NB4 (cell line): Measurements from ENCODE around the gene KRT36.

Source experiments
- CTCF ChIP-seq: IDR thresholded peaks from one replicate; pipeline ENCODE4 v1.5.1; 2012; ENCODE audit warnings: low read depth, low read length
- POLR2A ChIP-seq: IDR thresholded peaks from 2 replicates; pipeline ENCODE4 v1.6.1; 2011; ENCODE audit warnings: mild to moderate bottlenecking; ENCODE audit not compliant: insufficient read length; ENCODE audit errors: extremely low read depth

- TF ChIP-seq POLR2A = no peak
- TF ChIP-seq CTCF = no peak
Measured at GRCh38 chr17:41505007-41505808, 15.5 kb upstream of the KRT36 start, which contains the start of gene KRT13.
